Lung (tissue), 12 donors: ENCODE results near the gene ALPI. TPM values are rescaled to one million over a fixed set of nuclear protein-coding genes. Genes with fewer than 3 reads are reported as not detected.

ENCODE experiments used
- ATAC-seq: fragments of 200-7000 bp; cut with Tn5 transposase; one replicate; pipeline ENCODE4 v1.9.1; 2020; ENCODE audit warnings: moderate number of reproducible peaks; ENCODE audit not compliant: insufficient read depth, low FRiP score
- DNase-seq, 3 donors: peaks; one replicate each; pipeline ENCODE4 v3.0.0-alpha.2; 2013 to 2017
- H3K27ac ChIP-seq, 2 donors: one replicate each; pipeline ENCODE4 v1.5.1; 2013; ENCODE audit warnings: mild to moderate bottlenecking in 2 of 2, moderate library complexity in 2 of 2, control low read depth in 1 of 2, inconsistent platforms in 1 of 2, low read depth in 1 of 2, low read length in 1 of 2
- H3K27me3 ChIP-seq, 3 donors: one replicate each; pipeline ENCODE4 v1.5.1; 2013; ENCODE audit warnings: low read length in 2 of 3; ENCODE audit not compliant: control insufficient read depth in 3 of 3, insufficient read depth in 3 of 3
- H3K36me3 ChIP-seq, 4 donors: one replicate each; pipeline ENCODE4 v1.5.1; 2013; ENCODE audit warnings: low read length in 4 of 4, mild to moderate bottlenecking in 1 of 4, moderate library complexity in 1 of 4; ENCODE audit not compliant: control insufficient read depth in 4 of 4, insufficient read depth in 4 of 4
- H3K4me1 ChIP-seq, 5 donors: one replicate each; pipeline ENCODE4 v1.5.1; 2013; ENCODE audit warnings: low read length in 5 of 5, mild to moderate bottlenecking in 2 of 5, moderate library complexity in 1 of 5; ENCODE audit not compliant: control insufficient read depth in 5 of 5, insufficient read depth in 5 of 5
- H3K4me3 ChIP-seq: one replicate; pipeline ENCODE4 v1.5.1; 2013; ENCODE audit warnings: mild to moderate bottlenecking, control low read depth, moderate library complexity
- H3K9ac ChIP-seq, 2 donors: one replicate each; pipeline ENCODE4 v1.5.1; 2013; ENCODE audit warnings: low read length in 2 of 2, control low read depth in 1 of 2; ENCODE audit not compliant: insufficient read depth in 1 of 2
- H3K9me3 ChIP-seq, 4 donors: one replicate each; pipeline ENCODE4 v1.5.1; 2013; ENCODE audit warnings: low read length in 3 of 4, mild to moderate bottlenecking in 1 of 4, moderate library complexity in 1 of 4; ENCODE audit not compliant: control insufficient read depth in 4 of 4, insufficient read depth in 3 of 4
- WGBS, 2 donors: extraction: QIAGEN DNeasy Blood & Tissue Kit; methylation state at CpG; one replicate each; pipeline ENCODE4 v1.1.7; 2013; 5-methylcytosine and 5-hydroxymethylcytosine counted together
- polyA plus RNA-seq, 2 donors: library from polyadenylated mRNA; stranded (reverse); fragments of 200-250 nt; gene quantifications; one replicate each; pipeline ENCODE4 v1.2.1, GENCODE V29; 2013
- total RNA-seq, 2 donors: library from RNA; depleted of rRNA in 1 of 2; stranded (reverse); fragments of >200 nt in 1 of 2; gene quantifications; one replicate each; pipeline ENCODE4 v1.2.1, GENCODE V29; 2014 to 2021
- TF ChIP-seq, protein P1 (sequence below): IDR thresholded peaks from 2 replicates; pipeline ENCODE4 v1.5.1; 2012; ENCODE audit warnings: mild to moderate bottlenecking; ENCODE audit errors: control extremely low read depth, extremely low read depth
- donor health status: control.
- donor health status: control.
- donor health status: Bipolar disorder and iron deficiency.
- donor health status: healthy.
- donor health status: DM: yes; HTN: yes; CAD: no.

ALPI gene
- total and polyA plus RNA-seq, 4 donors: not detected

DNA sequence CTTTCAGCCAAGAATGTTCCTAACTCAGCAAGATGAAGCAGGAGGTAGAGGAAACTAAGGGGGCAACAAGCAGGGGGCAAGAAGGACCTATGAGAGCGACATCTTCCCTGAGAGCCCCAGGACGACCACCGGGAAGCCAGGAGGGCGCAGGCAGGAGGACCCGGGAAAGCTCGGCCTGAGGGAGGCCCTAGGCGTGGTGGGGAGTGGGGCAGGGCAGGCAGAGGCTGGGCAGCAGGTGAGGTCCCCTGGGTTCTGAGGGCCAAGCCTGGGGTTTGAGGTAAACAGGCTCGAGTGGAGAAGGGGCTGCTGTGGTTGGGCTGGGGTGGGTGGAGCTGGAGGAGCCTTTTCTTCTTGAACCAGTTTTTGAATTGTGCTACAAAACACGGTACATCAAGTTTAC, 1.3 kb upstream of the ALPI start:
- ATAC-seq (no peak), DNase-seq (no peak)
- Histone ChIP-seq H3K9ac (no peak overlapping the region), H3K9me3 (peaks cover 0 to 2% (median 0%) of the 10 kb centered on the region in 4 donors), H3K36me3 (no peaks in the 10 kb centered on the region), H3K27ac (no peak overlapping the region), H3K4me1 (peaks cover 0 to 3% (median 0%) of the 10 kb centered on the region in 5 donors), H3K4me3 (no peak overlapping the region), H3K27me3 (peaks cover 8 to 17% (median 9%) of the 10 kb centered on the region in 3 donors)
- TF ChIP-seq, protein P1, sequence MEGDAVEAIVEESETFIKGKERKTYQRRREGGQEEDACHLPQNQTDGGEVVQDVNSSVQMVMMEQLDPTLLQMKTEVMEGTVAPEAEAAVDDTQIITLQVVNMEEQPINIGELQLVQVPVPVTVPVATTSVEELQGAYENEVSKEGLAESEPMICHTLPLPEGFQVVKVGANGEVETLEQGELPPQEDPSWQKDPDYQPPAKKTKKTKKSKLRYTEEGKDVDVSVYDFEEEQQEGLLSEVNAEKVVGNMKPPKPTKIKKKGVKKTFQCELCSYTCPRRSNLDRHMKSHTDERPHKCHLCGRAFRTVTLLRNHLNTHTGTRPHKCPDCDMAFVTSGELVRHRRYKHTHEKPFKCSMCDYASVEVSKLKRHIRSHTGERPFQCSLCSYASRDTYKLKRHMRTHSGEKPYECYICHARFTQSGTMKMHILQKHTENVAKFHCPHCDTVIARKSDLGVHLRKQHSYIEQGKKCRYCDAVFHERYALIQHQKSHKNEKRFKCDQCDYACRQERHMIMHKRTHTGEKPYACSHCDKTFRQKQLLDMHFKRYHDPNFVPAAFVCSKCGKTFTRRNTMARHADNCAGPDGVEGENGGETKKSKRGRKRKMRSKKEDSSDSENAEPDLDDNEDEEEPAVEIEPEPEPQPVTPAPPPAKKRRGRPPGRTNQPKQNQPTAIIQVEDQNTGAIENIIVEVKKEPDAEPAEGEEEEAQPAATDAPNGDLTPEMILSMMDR: no peak
- WGBS, 2 donors: 84 to 87% methylated on average over 9 of the region's 9 CpGs

DNA sequence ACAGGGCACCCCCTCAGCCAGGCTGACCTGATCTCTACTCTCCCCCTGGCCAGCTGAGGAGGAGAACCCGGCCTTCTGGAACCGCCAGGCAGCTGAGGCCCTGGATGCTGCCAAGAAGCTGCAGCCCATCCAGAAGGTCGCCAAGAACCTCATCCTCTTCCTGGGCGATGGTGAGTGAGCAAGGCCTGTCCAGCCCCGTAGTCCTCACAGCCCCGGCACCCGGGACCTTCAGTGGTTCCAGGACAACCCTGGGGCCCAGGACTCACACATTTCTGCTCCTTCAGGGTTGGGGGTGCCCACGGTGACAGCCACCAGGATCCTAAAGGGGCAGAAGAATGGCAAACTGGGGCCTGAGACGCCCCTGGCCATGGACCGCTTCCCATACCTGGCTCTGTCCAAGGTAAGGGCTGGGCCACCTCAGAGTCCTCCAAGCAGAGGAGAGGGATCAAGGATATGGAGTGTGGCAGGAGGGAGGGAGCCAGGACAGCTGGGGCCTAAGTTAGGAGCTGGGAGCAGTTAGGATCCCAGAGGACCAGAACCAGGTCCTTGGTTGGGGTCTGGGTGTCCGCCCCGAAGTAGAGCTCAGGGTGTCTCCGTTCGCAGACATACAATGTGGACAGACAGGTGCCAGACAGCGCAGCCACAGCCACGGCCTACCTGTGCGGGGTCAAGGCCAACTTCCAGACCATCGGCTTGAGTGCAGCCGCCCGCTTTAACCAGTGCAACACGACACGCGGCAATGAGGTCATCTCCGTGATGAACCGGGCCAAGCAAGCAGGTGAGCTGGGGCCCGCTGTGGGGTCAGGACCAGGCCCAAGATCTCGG, 555 bp downstream of the ALPI start:
- WGBS, 2 donors: 90 to 94% methylated on average over 27 of the region's 27 CpGs
- H3K9me3 ChIP-seq: peaks cover 0 to 2% (median 0%) of the 10 kb centered on the region in 4 donors
- TF ChIP-seq, protein P1: no peak
- no peak overlapping the region for H3K9ac ChIP-seq
- ATAC-seq (no peak), DNase-seq (no peak)
- H3K36me3 ChIP-seq: no peaks in the 10 kb centered on the region
- H3K27ac ChIP-seq: no peak overlapping the region
- peaks cover 8 to 17% (median 12%) of the 10 kb centered on the region in 3 donors for H3K27me3 ChIP-seq
- no peak overlapping the region for H3K4me3 ChIP-seq
- no peaks in the 10 kb centered on the region for H3K4me1 ChIP-seq

DNA sequence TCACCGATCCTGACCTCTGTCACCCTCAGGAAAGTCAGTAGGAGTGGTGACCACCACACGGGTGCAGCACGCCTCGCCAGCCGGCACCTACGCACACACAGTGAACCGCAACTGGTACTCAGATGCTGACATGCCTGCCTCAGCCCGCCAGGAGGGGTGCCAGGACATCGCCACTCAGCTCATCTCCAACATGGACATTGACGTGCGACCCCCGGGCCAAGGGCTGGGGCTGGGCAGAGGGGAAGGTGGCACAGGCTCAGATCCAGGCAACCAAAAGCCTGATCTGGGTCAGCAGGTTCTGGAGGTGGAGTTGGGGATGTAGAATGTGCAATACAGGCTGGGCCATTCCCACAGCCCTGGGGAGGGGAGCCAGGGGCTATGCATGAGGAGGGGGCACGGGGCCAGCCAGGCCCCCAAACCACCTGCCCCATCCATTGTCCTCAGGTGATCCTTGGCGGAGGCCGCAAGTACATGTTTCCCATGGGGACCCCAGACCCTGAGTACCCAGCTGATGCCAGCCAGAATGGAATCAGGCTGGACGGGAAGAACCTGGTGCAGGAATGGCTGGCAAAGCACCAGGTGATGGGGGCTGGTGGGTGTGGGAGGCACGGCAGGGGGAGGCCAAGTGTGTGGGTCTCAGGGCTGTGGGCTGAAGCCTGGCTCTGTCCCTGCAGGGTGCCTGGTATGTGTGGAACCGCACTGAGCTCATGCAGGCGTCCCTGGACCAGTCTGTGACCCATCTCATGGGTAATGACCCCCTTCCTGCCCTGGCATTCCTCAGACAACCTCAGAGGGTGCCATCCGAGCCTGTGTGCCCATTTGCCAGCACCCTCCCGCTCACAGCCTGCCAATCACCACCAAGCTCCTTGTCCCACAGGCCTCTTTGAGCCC, 1.4 kb downstream of the ALPI start:
- ATAC-seq (no peak), DNase-seq (no peak)
- Histone ChIP-seq H3K4me3 (no peak overlapping the region), H3K27me3 (peaks cover 8 to 23% (median 12%) of the 10 kb centered on the region in 3 donors), H3K9ac (no peak overlapping the region), H3K27ac (no peak overlapping the region), H3K4me1 (no peaks in the 10 kb centered on the region), H3K36me3 (no peaks in the 10 kb centered on the region), H3K9me3 (peaks cover 0 to 2% (median 0%) of the 10 kb centered on the region in 4 donors)
- TF ChIP-seq, protein P1: no peak
- WGBS, 2 donors: 84 to 93% methylated on average over 21 of the region's 21 CpGs
